Measurements from ENCODE around the gene PCSK5.

GRCh38 chr9:75869236-75869635, 21.2 kb upstream of the PCSK5 start:
- TF ChIP-seq, protein P1, sequence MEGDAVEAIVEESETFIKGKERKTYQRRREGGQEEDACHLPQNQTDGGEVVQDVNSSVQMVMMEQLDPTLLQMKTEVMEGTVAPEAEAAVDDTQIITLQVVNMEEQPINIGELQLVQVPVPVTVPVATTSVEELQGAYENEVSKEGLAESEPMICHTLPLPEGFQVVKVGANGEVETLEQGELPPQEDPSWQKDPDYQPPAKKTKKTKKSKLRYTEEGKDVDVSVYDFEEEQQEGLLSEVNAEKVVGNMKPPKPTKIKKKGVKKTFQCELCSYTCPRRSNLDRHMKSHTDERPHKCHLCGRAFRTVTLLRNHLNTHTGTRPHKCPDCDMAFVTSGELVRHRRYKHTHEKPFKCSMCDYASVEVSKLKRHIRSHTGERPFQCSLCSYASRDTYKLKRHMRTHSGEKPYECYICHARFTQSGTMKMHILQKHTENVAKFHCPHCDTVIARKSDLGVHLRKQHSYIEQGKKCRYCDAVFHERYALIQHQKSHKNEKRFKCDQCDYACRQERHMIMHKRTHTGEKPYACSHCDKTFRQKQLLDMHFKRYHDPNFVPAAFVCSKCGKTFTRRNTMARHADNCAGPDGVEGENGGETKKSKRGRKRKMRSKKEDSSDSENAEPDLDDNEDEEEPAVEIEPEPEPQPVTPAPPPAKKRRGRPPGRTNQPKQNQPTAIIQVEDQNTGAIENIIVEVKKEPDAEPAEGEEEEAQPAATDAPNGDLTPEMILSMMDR (IDR thresholded peaks at IDR 0.05; ENCODE audit: low read depth, low read length, missing input control): no peak
- TF ChIP-seq RAD21 (IDR thresholded peaks at IDR 0.05) (no peak), FOXA1 (IDR thresholded peaks at IDR 0.05) (no peak), SP1 (IDR thresholded peaks at IDR 0.05) (no peak), HNF4G (IDR thresholded peaks at IDR 0.05) (no peak), TAF1 (conservative IDR thresholded peaks at IDR 0.05) (no peak), EGR1 (IDR thresholded peaks at IDR 0.05; ENCODE audit: low read depth in 2 of 2) (no peak), MAX (IDR thresholded peaks at IDR 0.05) (no peak), ZBTB33 (IDR thresholded peaks at IDR 0.05) (no peak), GABPA (IDR thresholded peaks at IDR 0.05 in 1 of 2, conservative IDR thresholded peaks at IDR 0.05 in 1 of 2) (no peak), FOXA2 (IDR thresholded peaks at IDR 0.05) (no peak), JUND (IDR thresholded peaks at IDR 0.05) (no peak)
- TF ChIP-seq, protein P2, sequence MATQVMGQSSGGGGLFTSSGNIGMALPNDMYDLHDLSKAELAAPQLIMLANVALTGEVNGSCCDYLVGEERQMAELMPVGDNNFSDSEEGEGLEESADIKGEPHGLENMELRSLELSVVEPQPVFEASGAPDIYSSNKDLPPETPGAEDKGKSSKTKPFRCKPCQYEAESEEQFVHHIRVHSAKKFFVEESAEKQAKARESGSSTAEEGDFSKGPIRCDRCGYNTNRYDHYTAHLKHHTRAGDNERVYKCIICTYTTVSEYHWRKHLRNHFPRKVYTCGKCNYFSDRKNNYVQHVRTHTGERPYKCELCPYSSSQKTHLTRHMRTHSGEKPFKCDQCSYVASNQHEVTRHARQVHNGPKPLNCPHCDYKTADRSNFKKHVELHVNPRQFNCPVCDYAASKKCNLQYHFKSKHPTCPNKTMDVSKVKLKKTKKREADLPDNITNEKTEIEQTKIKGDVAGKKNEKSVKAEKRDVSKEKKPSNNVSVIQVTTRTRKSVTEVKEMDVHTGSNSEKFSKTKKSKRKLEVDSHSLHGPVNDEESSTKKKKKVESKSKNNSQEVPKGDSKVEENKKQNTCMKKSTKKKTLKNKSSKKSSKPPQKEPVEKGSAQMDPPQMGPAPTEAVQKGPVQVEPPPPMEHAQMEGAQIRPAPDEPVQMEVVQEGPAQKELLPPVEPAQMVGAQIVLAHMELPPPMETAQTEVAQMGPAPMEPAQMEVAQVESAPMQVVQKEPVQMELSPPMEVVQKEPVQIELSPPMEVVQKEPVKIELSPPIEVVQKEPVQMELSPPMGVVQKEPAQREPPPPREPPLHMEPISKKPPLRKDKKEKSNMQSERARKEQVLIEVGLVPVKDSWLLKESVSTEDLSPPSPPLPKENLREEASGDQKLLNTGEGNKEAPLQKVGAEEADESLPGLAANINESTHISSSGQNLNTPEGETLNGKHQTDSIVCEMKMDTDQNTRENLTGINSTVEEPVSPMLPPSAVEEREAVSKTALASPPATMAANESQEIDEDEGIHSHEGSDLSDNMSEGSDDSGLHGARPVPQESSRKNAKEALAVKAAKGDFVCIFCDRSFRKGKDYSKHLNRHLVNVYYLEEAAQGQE (IDR thresholded peaks at IDR 0.05): no peak
